Smooth muscle cell (in vitro differentiated cells): ENCODE data around the gene LRRC4C. TPM values are rescaled to one million over a fixed set of nuclear protein-coding genes. Genes with fewer than 3 reads are reported as not detected.

Experiments
- DNase-seq: peaks from one replicate; lab custom pipeline; 2025; ENCODE audit not compliant: unreplicated experiment; lab: John Stamatoyannopoulos, UW
- H2AFZ ChIP-seq: fragments of 200-600 bp; sonication (generic); 2 replicates; pipeline ENCODE4 v1.6.0; 2016; ENCODE audit warnings: antibody characterized with exemption, low read depth, mild to moderate bottlenecking
- H3F3A ChIP-seq: fragments of 200-600 bp; sonication (generic); 2 replicates; pipeline ENCODE4 v1.6.0; 2017; ENCODE audit warnings: antibody characterized with exemption, low read depth
- H3K27ac ChIP-seq: fragments of 200-600 bp; sonication (generic); 2 replicates; pipeline ENCODE4 v1.5.1; 2016; ENCODE audit warnings: low read depth, mild to moderate bottlenecking
- H3K27me3 ChIP-seq: fragments of 200-600 bp; sonication (generic); 2 replicates; pipeline ENCODE4 v1.6.1; 2016; ENCODE audit warnings: low read depth, mild to moderate bottlenecking
- H3K36me3 ChIP-seq: fragments of 200-600 bp; sonication (generic); 2 replicates; pipeline ENCODE4 v1.5.1; 2016; ENCODE audit warnings: low read depth
- H3K4me1 ChIP-seq: fragments of 200-600 bp; sonication (generic); 2 replicates; pipeline ENCODE4 v1.5.1; 2016; ENCODE audit warnings: low read depth
- H3K4me2 ChIP-seq: fragments of 200-600 bp; sonication (generic); 2 replicates; pipeline ENCODE4 v1.6.0; 2016; ENCODE audit warnings: mild to moderate bottlenecking
- H3K4me3 ChIP-seq: fragments of 200-600 bp; sonication (generic); 2 replicates; pipeline ENCODE4 v1.5.1; 2016; ENCODE audit warnings: mild to moderate bottlenecking
- H3K79me2 ChIP-seq: fragments of 200-600 bp; sonication (generic); 2 replicates; pipeline ENCODE4 v1.6.0; 2016; ENCODE audit warnings: low read depth, mild to moderate bottlenecking
- H3K9ac ChIP-seq: fragments of 200-600 bp; sonication (generic); 2 replicates; pipeline ENCODE4 v1.6.0; 2016; ENCODE audit warnings: low read depth
- H3K9me3 ChIP-seq: fragments of 200-600 bp; sonication (generic); replicated peaks from 2 replicates; pipeline ENCODE4 v1.5.1; 2016; ENCODE audit warnings: low read depth
- H4K20me1 ChIP-seq: fragments of 200-600 bp; sonication (generic); 2 replicates; pipeline ENCODE4 v1.6.0; 2016; ENCODE audit warnings: low read depth
- WGBS: methylation state at CpG from one replicate; pipeline ENCODE4 v1.1.7; 2016; ENCODE audit warnings: low lambda C conversion rate; 5-methylcytosine and 5-hydroxymethylcytosine counted together
- polyA plus RNA-seq: library from polyadenylated mRNA; unstranded; fragments of >200 nt; fragmentation: Nextera tagmentation; extraction: Ambion mirVana; gene quantifications from 2 replicates; pipeline ENCODE4 v1.2.1, GENCODE V29; 2016
- total RNA-seq: library from RNA; depleted of rRNA; stranded (reverse); fragments of >200 nt; gene quantifications from 2 replicates; pipeline ENCODE4 v1.2.3, GENCODE V29; 2014
- TF ChIP-seq, protein P1 (sequence below): fragments of 200-600 bp; sonication (generic); IDR thresholded peaks from 2 replicates; pipeline ENCODE4 v1.5.1; 2017; ENCODE audit warnings: borderline replicate concordance, mild to moderate bottlenecking, antibody characterized with exemption; ENCODE audit not compliant: insufficient read depth, poor library complexity, severe bottlenecking

LRRC4C gene
- total and polyA plus RNA-seq, 2 experiments from 2014 or later: 7.3 to 10.1 TPM

DNA sequence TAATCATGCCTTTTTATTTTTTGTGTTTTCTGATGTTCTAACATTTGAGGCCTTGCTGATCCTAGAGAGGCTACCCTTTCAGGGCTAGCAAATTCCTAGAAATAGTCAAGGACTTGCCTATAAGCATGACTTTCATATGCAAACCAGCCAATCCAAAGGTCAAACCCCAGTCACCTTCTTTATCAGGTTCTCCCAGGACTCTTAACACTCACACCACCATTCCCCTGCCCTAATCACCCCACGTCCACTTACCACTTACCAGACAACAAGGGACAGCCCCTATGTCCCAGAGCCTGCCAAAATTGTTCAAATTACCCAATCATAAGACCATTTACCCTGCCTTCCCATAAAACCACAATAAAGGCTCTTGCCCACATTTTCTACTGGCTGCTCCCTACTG lies 1339.8 kb downstream of the LRRC4C start:
- Histone ChIP-seq H3K9me3 (no peaks in the 10 kb centered on the region), H3K36me3 (peaks cover 4% of the 10 kb centered on the region), H3K27me3 (no peaks in the 10 kb centered on the region), H3K9ac (no peak overlapping the region), H3F3A (no peaks in the 10 kb centered on the region), H4K20me1 (no peaks in the 10 kb centered on the region), H3K4me2 (no peak overlapping the region), H3K79me2 (no peaks in the 10 kb centered on the region), H2AFZ (no peak overlapping the region), H3K27ac (no peak overlapping the region), H3K4me3 (no peak overlapping the region), H3K4me1 (no peaks in the 10 kb centered on the region)
- no peak for DNase-seq
- 91% methylated on average over 1 of the region's 1 CpG for WGBS
- TF ChIP-seq, protein P1, sequence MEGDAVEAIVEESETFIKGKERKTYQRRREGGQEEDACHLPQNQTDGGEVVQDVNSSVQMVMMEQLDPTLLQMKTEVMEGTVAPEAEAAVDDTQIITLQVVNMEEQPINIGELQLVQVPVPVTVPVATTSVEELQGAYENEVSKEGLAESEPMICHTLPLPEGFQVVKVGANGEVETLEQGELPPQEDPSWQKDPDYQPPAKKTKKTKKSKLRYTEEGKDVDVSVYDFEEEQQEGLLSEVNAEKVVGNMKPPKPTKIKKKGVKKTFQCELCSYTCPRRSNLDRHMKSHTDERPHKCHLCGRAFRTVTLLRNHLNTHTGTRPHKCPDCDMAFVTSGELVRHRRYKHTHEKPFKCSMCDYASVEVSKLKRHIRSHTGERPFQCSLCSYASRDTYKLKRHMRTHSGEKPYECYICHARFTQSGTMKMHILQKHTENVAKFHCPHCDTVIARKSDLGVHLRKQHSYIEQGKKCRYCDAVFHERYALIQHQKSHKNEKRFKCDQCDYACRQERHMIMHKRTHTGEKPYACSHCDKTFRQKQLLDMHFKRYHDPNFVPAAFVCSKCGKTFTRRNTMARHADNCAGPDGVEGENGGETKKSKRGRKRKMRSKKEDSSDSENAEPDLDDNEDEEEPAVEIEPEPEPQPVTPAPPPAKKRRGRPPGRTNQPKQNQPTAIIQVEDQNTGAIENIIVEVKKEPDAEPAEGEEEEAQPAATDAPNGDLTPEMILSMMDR: no peak

DNA sequence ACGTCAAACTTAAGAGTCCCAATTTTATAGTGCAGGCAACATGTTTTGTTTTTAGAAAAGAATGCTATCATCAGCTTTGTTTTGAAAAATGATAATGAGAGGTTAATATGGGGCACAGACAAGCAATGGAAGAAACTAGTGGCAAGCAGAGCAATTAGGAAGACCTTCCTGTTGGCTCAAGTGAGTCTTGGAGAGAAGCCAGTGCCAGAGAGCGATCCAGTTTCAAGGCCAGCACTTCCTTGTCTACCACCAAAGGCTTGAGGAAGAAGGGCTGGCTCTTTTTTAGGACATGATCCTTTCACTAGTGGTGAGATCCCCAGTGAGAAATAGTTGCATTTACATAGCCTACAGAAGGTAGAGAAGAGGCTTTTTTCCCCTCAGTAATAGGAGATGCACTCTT lies 1340.7 kb downstream of the LRRC4C start:
- no peaks in the 10 kb centered on the region for H3K27me3 ChIP-seq
- no peak overlapping the region for H3K4me2 ChIP-seq
- no peak overlapping the region for H3K9ac ChIP-seq
- no peaks in the 10 kb centered on the region for H3K9me3 ChIP-seq
- no peak for DNase-seq
- no peaks in the 10 kb centered on the region for H4K20me1 ChIP-seq
- H3K36me3 ChIP-seq: peaks cover 1% of the 10 kb centered on the region
- no peaks in the 10 kb centered on the region for H3F3A ChIP-seq
- no peaks in the 10 kb centered on the region for H3K79me2 ChIP-seq
- no peak overlapping the region for H3K4me3 ChIP-seq
- H3K27ac ChIP-seq: no peak overlapping the region
- H2AFZ ChIP-seq: no peak overlapping the region
- 94% methylated on average over 2 of the region's 2 CpGs for WGBS
- TF ChIP-seq, protein P1: no peak
- H3K4me1 ChIP-seq: no peaks in the 10 kb centered on the region

DNA sequence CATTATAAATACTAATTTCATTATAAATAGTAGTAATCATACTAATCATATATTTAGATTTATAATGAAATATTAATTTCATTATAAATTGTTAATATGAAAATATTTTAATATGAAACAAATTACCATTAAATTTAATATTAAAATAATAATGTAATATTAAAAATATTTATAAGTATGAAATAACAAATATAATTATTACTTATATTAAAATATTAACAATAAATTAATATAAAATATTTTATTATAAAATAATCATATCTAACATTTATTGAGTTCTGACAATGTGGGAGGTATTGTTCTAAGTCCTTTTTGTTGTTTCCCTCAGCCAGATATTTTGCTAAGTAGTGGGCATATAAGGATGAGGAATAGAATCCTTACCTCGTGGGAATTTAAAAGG lies 1341.4 kb downstream of the LRRC4C start:
- Histone ChIP-seq H2AFZ (no peak overlapping the region), H3K9ac (no peak overlapping the region)

More for the DNA sequence above, 1341.4 kb downstream of the LRRC4C start:
- Histone ChIP-seq H3K79me2 (no peaks in the 10 kb centered on the region), H3K36me3 (no peaks in the 10 kb centered on the region), H3K4me3 (no peak overlapping the region), H3K4me1 (no peaks in the 10 kb centered on the region), H3K9me3 (no peaks in the 10 kb centered on the region), H3K27me3 (no peaks in the 10 kb centered on the region), H4K20me1 (no peaks in the 10 kb centered on the region), H3K27ac (no peak overlapping the region), H3K4me2 (no peak overlapping the region), H3F3A (no peaks in the 10 kb centered on the region)
- WGBS: 97% methylated on average over 1 of the region's 1 CpG
- TF ChIP-seq, protein P1: no peak
- DNase-seq: no peak
